BLaER1 treated with 17β-estradiol and CSF1 and Interleukin-3, amounts not matched to agents 10 nM and 100 nM (cell line): ENCODE measurements around the gene SLC39A6.
A peak's percentile ranks its signal among the peaks of the same experiment; 100 is the strongest.
"Not testable (repeated sequence)": the region's sequence is repeated elsewhere in the genome, so short reads cannot be mapped to it uniquely, and the experiment has no call there.

Experiments
- H3K27ac ChIP-seq, 11 experiments: shearing (Covaris generic); formaldehyde crosslinking; 2 replicates each; pipeline ENCODE4 v1.8.1; 2022
- H3K27me3 ChIP-seq, 11 experiments: shearing (Covaris generic); formaldehyde crosslinking; 2 replicates each; pipeline ENCODE4 v1.8.1; 2022
- H3K36me3 ChIP-seq, 11 experiments: shearing (Covaris generic); formaldehyde crosslinking; 2 replicates each; pipeline ENCODE4 v1.8.1; 2022
- H3K4me1 ChIP-seq, 10 experiments: shearing (Covaris generic); formaldehyde crosslinking; 2 replicates each; pipeline ENCODE4 v1.8.1; 2022
- H3K4me2 ChIP-seq, 11 experiments: shearing (Covaris generic); formaldehyde crosslinking; 2 replicates each; pipeline ENCODE4 v1.8.1; 2022
- H3K4me3 ChIP-seq, 10 experiments: shearing (Covaris generic); formaldehyde crosslinking; 2 replicates each; pipeline ENCODE4 v1.8.1; 2022
- H3K9ac ChIP-seq, 11 experiments: shearing (Covaris generic); formaldehyde crosslinking; 2 replicates each; pipeline ENCODE4 v1.8.1; 2022
- H3K9me3 ChIP-seq, 11 experiments: shearing (Covaris generic); formaldehyde crosslinking; replicated peaks in 1 of 11; 2 replicates each; pipeline ENCODE4 v1.8.1; 2022
- H4K20me1 ChIP-seq, 11 experiments: shearing (Covaris generic); formaldehyde crosslinking; 2 replicates each; pipeline ENCODE4 v1.8.1; 2022
- Cebpa-rat ChIP-seq, 11 experiments: shearing (Covaris generic); IDR thresholded peaks; 2 replicates each; pipeline ENCODE4 v1.8.1; 2022

SLC39A6 gene

GRCh38 chr18:36078751-36079529, 50.2 kb downstream of the SLC39A6 start:
- peaks cover 32 to 43% (median 40%) of the 10 kb centered on the region in 11 experiments for H3K9me3 ChIP-seq
- no peak overlapping the region for H3K4me2 ChIP-seq
- H3K36me3 ChIP-seq, result no peaks in the 10 kb centered on the region
- no peak overlapping the region for H3K27ac ChIP-seq
- no peak for TF ChIP-seq Cebpa-rat (IDR thresholded peaks at IDR 0.05)
- no peaks in the 10 kb centered on the region for H4K20me1 ChIP-seq
- H3K4me3 ChIP-seq, result no peak overlapping the region
- no peak overlapping the region for H3K9ac ChIP-seq
- H3K4me1 ChIP-seq, result peaks cover 13 to 30% (median 25%) of the 10 kb centered on the region in 10 experiments
- no peaks in the 10 kb centered on the region for H3K27me3 ChIP-seq

- not testable (repeated sequence) for H3K36me3 ChIP-seq, H4K20me1 ChIP-seq, H3K27me3 ChIP-seq, H3K4me2 ChIP-seq, H3K4me3 ChIP-seq, H3K9ac ChIP-seq, H3K27ac ChIP-seq
- H3K4me1 ChIP-seq, result peaks cover 13 to 20% (median 17%) of the 10 kb centered on the region in 10 experiments
- H3K9me3 ChIP-seq, result peaks cover 32 to 43% (median 40%) of the 10 kb centered on the region in 11 experiments
Measured at GRCh38 chr18:36077764-36078163, 51.4 kb downstream of the SLC39A6 start.

GRCh38 chr18:36075862-36076587, 53.1 kb downstream of the SLC39A6 start:
- peak overlapping the region in 10 of 11 experiments; percentile 10 to 63 (median 44); a peak in 12 of 22 replicates for H3K9ac ChIP-seq
- peak in 7 of 11 experiments; percentile 33 to 97 (median 69); a peak in 11 of 22 replicates for TF ChIP-seq Cebpa-rat (IDR thresholded peaks at IDR 0.05)
- H4K20me1 ChIP-seq, result no peaks in the 10 kb centered on the region
- no peaks in the 10 kb centered on the region for H3K27me3 ChIP-seq
- peaks cover 13 to 20% (median 17%) of the 10 kb centered on the region in 10 experiments for H3K4me1 ChIP-seq
- no peaks in the 10 kb centered on the region for H3K36me3 ChIP-seq
- H3K9me3 ChIP-seq, result peaks cover 24 to 33% (median 29%) of the 10 kb centered on the region in 11 experiments
- peak overlapping the region; percentile 5 to 82 (median 71); a peak in 19 of 22 replicates for H3K27ac ChIP-seq
- H3K4me3 ChIP-seq, result peak overlapping the region in 1 of 10 experiments; percentile 38; a peak in 2 of 20 replicates
- H3K4me2 ChIP-seq, result peak overlapping the region; percentile 36 to 80 (median 58)

GRCh38 chr18:36074435-36074834, 54.7 kb downstream of the SLC39A6 start:
- H3K4me2 ChIP-seq, result 0 out of 22 replicates have a peak overlapping the region, but pooled peaks of 1 of the 11 experiments have one; percentile 80
- TF ChIP-seq Cebpa-rat (IDR thresholded peaks at IDR 0.05), result no peak
- no peaks in the 10 kb centered on the region for H3K27me3 ChIP-seq
- H3K4me1 ChIP-seq, result peaks cover 13 to 20% (median 17%) of the 10 kb centered on the region in 10 experiments
- H3K9me3 ChIP-seq, result peaks cover 8 to 17% (median 14%) of the 10 kb centered on the region in 11 experiments
- peak overlapping the region in 4 of 11 experiments; percentile 69 to 82 (median 76); a peak in 6 of 22 replicates for H3K27ac ChIP-seq
- no peak overlapping the region for H3K9ac ChIP-seq
- no peak overlapping the region for H3K4me3 ChIP-seq
- no peaks in the 10 kb centered on the region for H3K36me3 ChIP-seq
- H4K20me1 ChIP-seq, result no peaks in the 10 kb centered on the region

GRCh38 chr18:36073676-36074075, 55.5 kb downstream of the SLC39A6 start:
- H3K4me2 ChIP-seq, result no peak overlapping the region
- no peaks in the 10 kb centered on the region for H3K36me3 ChIP-seq
- H3K9me3 ChIP-seq, result peaks cover under 1 to 9% (median 7%) of the 10 kb centered on the region in 11 experiments; a peak in 19 of 22 replicates
- H3K4me1 ChIP-seq, result peaks cover 13 to 20% (median 17%) of the 10 kb centered on the region in 10 experiments
- H3K27me3 ChIP-seq, result no peaks in the 10 kb centered on the region
- H3K9ac ChIP-seq, result no peak overlapping the region
- TF ChIP-seq Cebpa-rat (IDR thresholded peaks at IDR 0.05), result no peak
- no peak overlapping the region for H3K4me3 ChIP-seq
- no peaks in the 10 kb centered on the region for H4K20me1 ChIP-seq
- no peak overlapping the region for H3K27ac ChIP-seq

GRCh38 chr18:36072406-36072805, 56.7 kb downstream of the SLC39A6 start:
- H4K20me1 ChIP-seq, H3K27me3 ChIP-seq, H3K4me2 ChIP-seq, H3K9me3 ChIP-seq, H3K36me3 ChIP-seq, H3K4me3 ChIP-seq, H3K9ac ChIP-seq, H3K27ac ChIP-seq: not testable (repeated sequence)
- H3K4me1 ChIP-seq, result peaks cover 14 to 22% (median 18%) of the 10 kb centered on the region in 10 experiments

GRCh38 chr18:36067055-36067957, 61.8 kb downstream of the SLC39A6 start, which contains the start of gene RPRD1A:
Gene RPRD1A (minus strand): TSS chr18:36067559. CDS start chr18:36067404, 155 bp downstream.
- TF ChIP-seq Cebpa-rat (IDR thresholded peaks at IDR 0.05), result peak in 4 of 11 experiments; percentile 23 to 52 (median 32); a peak in 2 of 22 replicates
- Histone ChIP-seq H3K27ac (peak within 1 kb of the TSS; percentile 70 to 92 (median 88)), H3K4me1 (peaks cover 10 to 34% (median 22%) of the 10 kb centered on the region in 10 experiments; a peak in 15 of 20 replicates), H3K4me2 (peak within 1 kb of the TSS; percentile 75 to 94 (median 81)), H3K9ac (peak within 1 kb of the TSS; percentile 88 to 94 (median 92)), H3K36me3 (peaks cover 0 to 25% (median 16%) of the 10 kb centered on the region in 11 experiments; a peak in 18 of 22 replicates), H3K27me3 (no peaks in the 10 kb centered on the region), H4K20me1 (peaks cover 7 to 42% (median 22%) of the 10 kb centered on the region in 11 experiments; a peak in 16 of 22 replicates), H3K9me3 (peaks cover 0 to 23% (median 18%) of the 10 kb centered on the region in 11 experiments; a peak in 17 of 22 replicates), H3K4me3 (peak within 1 kb of the TSS; percentile 86 to 100 (median 98))

GRCh38 chr18:36066686-36067054, 62.5 kb downstream of the SLC39A6 start:
- Histone ChIP-seq H3K27ac (peak overlapping the region; percentile 70 to 92 (median 88)), H3K27me3 (no peaks in the 10 kb centered on the region), H3K9ac (peak overlapping the region; percentile 88 to 94 (median 92)), H3K9me3 (peaks cover 0 to 29% (median 19%) of the 10 kb centered on the region in 11 experiments; a peak in 18 of 22 replicates), H4K20me1 (peaks cover 7 to 49% (median 22%) of the 10 kb centered on the region in 11 experiments; a peak in 16 of 22 replicates), H3K4me2 (peak overlapping the region; percentile 75 to 94 (median 81)), H3K4me3 (peak overlapping the region; percentile 86 to 100 (median 98)), H3K4me1 (peaks cover 10 to 34% (median 22%) of the 10 kb centered on the region in 10 experiments; a peak in 15 of 20 replicates), H3K36me3 (peaks cover 0 to 31% (median 19%) of the 10 kb centered on the region in 11 experiments; a peak in 18 of 22 replicates)
- TF ChIP-seq Cebpa-rat (IDR thresholded peaks at IDR 0.05), result no peak
